Hematopoietic multipotent progenitor cell treated with erythropoietin and hydrocortisone succinate and interleukin-3 and kit ligand, for 17 days (in vitro differentiated cells): ENCODE measurements around the gene SRPX2.

ENCODE experiments used
- DNase-seq: peaks from one replicate; pipeline ENCODE4 v3.0.0-alpha.2; 2015; ENCODE audit warnings: low spot score

Gene SRPX2, protein sequence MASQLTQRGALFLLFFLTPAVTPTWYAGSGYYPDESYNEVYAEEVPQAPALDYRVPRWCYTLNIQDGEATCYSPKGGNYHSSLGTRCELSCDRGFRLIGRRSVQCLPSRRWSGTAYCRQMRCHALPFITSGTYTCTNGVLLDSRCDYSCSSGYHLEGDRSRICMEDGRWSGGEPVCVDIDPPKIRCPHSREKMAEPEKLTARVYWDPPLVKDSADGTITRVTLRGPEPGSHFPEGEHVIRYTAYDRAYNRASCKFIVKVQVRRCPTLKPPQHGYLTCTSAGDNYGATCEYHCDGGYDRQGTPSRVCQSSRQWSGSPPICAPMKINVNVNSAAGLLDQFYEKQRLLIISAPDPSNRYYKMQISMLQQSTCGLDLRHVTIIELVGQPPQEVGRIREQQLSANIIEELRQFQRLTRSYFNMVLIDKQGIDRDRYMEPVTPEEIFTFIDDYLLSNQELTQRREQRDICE

DNA sequence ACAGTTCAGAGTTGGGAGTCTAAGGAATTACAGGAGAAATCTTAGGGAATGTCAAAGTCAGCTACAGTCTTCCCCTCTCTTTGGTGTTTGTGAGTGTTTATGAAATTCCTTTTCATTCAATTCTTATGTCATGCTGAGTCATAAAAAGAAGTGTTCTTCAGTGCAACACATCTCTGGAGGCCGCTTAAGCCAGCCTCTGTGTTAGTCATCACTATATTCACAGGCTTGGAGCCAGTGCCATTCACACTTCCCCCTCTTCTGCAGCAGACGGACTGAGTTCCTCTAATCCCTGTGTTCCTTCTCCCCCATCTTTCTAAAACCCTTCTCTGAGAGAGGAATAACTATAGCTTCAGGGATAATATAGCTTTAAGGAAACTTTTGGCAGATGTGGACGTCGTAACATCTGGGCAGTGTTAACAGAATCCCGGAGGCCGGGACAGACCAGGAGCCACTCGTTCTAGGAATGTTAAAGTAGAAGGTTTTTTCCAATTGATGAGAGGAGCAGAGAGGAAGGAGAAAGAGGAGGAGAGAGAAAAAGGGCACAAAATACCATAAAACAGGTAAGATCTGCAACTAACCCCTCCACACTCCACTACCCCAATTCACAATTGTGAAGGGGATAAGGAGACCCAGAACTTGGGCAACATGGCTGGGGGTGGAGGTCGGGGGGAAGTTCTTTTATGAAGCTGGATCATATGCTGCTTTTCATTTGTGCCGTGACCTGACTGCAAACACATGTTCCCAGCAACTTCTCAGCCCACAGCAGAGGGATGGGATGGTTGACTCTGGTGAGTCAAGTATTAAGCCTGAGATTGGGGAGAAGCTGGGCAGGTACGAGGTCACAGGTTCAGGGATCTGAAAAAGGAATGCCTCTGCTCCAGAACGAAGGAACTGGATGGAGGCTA, at the start of gene SRPX2:
Gene SRPX2, plus strand, starts transcription at position 244 of the 905 bp plus-strand sequence. CDS start 2,124 bp downstream, outside the sequence.
- no peak for DNase-seq

DNA sequence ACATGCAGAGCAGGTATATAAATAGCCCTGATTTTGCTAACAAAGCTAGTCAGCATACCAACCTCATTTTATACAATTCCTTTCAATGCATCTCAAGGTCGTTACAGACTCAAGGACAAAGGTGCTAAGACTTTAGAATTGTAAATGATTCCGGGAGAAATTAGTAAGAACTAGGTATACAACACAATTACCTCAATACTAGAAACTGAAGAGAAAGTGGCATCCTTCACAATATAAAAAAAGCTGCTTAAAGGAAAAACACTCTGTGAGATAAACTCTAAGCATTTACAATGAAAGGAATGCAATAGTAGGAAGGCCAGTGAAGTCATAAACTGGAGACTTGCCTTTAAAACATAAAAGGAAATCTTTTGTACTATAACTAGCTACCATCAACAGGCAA, 47.4 kb upstream of the SRPX2 start:
- DNase-seq, result no peak

DNA sequence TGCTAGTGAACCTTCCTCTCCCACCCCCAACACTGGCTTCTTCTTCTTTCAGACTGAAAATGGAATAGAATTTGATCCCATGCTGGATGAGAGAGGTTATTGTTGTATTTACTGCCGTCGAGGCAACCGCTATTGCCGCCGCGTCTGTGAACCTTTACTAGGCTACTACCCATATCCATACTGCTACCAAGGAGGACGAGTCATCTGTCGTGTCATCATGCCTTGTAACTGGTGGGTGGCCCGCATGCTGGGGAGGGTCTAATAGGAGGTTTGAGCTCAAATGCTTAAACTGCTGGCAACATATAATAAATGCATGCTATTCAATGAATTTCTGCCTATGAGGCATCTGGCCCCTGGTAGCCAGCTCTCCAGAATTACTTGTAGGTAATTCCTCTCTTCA, 44.5 kb upstream of the SRPX2 start:
- no peak for DNase-seq

DNA sequence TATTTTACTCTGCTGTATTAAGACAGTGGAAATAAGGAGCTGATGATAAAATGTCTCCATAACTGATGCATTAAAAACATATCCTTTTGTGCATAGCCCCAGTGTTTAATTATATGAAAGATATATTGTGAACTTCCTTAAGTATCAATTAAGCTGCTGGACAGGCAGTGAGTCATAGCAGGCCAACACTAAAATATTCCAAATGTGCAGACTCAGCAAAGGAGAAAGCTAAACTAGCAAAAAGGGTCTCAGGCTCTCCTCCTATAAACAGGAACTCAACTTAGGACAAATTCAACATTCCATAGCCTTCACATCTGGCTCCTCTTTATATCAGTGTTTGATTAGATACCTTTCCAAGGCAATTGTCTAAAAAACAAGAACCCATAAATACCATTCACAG, 43.7 kb upstream of the SRPX2 start:
- DNase-seq, result no peak

DNA sequence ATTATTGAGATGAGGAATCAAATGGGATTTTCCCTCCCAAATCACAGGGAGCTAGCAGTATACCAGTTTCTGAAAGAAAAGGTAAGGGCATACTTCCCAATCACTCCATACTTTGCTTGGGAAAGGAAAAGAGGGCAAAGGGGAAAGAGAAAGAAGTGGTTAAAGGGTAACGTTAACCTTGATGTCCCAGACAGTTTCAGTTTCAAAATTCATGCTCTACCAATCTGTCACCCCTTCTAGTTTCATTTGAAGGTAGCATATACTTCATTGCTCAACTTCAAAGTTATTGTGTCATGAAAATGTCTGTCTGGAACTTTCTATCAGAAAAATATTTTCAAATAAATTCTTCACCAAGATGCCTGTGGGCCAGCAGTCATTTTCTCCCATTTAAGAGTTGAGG, 43.2 kb upstream of the SRPX2 start:
- no peak for DNase-seq

DNA sequence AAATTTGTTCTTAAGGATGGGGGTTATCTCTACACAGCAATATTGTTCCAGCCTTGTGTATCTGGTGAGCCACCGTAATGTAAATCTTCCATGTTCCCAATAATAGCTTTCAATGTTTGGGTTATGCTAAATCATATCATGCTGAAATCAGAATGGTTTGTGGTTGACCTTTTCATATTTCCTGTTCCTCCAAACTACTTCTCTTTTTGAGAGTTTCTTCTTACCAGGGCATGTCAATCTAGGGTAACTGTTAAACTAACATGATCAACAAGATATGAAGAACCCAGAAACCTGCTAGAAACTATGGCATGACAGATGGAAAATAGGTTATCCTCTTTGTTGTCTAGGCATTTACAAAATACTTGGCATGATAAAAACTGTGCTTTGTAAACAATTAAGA, 37.2 kb upstream of the SRPX2 start:
- DNase-seq, result no peak

DNA sequence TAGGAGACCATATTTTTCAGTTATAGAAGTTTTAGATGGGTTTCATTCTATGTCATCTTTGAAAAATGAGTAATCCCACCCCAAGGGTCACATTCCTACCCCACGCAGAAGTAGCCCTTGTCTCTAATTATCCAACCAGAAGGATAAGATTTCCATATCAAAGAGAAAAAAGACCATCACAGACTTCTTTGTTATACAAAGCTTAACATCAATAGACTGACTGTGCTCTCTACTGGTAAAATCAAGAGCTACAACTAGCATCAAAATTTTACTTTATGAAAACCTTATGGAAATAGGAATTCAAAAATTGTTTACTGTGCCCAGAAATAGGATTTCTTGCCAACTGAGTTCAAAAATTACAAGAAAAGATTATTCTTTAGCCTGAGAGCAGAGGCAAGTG, 34.4 kb upstream of the SRPX2 start:
- no peak for DNase-seq

DNA sequence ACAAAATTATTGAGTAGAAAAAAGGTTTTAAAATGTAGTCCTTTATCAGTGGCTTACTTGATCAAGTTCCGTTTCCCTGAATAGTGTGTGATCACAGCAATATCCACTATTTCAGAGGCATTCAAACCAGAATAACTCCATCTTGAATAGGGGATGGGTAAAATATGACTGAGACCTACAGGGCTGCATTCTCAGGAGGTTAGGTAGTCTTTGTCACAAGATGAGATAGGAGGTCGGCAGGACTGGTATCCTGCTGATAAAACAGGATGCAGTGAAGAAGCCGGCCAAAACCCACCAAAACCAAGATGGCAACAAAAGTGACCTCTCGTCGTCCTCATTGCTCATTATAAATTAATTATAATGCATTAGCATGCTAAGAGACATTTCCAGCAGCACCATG, 32.0 kb upstream of the SRPX2 start:
- DNase-seq, result no peak

DNA sequence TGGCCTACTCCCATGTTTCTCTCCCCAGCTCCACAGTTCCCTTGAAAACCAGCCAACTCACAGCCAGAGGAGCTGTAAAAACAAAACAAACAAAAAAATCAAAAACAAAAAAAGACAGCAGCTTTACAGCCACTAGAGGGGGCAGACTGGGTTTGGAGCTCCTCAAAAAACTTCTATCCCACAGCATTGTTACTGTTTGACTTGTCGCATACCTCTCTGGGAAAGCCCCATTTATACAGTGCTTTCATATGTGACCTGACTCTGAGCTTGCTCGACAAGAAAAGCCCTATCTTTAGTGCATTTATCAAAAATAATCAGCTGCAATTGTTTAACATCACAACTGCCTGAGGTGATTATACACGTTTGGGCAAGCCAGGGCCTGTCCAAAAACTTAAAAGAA, 29.0 kb upstream of the SRPX2 start:
- no peak for DNase-seq

DNA sequence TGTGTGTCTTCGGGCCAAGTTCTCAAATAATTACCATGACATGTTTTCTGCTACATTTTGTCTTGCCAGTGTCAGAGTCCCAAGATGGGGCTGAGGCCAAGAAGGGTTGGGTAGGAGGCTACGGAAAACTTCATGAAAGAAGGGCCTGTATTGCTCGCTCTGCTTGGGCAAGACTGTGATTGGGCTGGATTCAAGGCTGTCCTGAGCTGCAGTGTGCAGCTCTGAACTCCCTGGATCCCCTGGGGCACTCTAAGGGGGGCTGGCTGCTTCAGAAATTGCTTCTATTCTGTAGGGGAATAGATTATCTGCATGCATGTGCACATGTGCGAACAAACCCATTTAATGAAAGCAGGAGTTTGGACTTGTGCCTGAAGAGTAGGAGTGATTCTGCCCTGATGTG, 21.0 kb upstream of the SRPX2 start:
- no peak for DNase-seq

DNA sequence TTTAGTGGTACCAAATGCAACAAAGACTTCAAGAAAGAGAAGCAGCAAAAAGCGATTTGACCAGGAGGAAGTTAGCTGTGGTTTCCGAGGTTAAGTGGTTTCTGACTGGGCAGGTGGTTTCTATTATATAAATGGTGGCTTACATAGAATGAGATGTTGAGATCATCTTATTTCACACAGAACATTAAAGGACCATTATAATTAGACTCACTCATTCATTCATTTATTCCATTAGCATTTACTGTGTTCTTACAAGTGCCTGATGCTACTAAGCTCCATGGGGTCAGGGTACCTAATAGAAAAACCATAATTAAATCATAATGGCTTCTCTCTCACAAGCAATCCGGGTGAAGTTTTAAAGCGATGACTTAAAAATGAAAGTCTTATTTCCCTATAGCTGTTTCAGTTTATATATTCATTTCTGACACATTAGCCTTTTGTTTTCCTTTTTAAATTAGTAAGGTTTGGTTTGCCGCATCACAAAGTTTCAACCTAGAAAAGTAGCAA, 18.0 kb upstream of the SRPX2 start:
- DNase-seq, result no peak

DNA sequence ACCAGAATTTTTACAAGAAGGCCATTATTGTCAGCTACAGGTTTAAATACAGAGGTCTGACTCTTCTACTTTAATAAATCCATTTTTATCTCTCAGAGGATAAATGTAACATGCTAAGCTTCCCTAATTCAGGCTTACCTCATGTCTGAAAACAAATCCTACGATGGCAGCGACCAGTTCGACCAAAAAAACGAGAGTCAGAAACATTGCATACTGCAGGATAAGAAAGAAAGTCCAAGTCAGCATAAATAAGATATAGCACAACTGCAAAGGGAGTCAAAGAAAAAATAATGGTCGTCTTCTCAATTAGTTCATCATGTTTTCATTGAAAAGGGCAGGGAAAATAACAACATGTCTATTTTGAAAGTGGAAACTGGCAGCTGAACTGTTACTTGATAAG, 9.0 kb upstream of the SRPX2 start:
- no peak for DNase-seq

DNA sequence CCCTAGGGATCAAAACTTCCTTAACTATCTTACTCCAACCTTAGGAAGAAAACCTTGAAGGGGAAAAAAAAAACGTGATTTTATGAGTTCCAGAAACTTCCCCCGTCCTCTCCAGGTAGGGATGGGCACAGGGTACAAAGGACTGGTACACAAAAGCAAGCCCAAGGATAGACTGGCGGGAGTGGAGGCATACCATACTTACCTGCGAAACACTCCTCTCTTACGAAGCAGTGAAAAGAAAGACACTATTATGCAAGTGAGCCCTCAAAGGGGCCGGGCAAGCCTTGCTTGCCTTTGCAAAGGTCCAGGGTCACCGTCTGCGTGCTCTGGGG, 8.0 kb upstream of the SRPX2 start:
- no peak for DNase-seq

DNA sequence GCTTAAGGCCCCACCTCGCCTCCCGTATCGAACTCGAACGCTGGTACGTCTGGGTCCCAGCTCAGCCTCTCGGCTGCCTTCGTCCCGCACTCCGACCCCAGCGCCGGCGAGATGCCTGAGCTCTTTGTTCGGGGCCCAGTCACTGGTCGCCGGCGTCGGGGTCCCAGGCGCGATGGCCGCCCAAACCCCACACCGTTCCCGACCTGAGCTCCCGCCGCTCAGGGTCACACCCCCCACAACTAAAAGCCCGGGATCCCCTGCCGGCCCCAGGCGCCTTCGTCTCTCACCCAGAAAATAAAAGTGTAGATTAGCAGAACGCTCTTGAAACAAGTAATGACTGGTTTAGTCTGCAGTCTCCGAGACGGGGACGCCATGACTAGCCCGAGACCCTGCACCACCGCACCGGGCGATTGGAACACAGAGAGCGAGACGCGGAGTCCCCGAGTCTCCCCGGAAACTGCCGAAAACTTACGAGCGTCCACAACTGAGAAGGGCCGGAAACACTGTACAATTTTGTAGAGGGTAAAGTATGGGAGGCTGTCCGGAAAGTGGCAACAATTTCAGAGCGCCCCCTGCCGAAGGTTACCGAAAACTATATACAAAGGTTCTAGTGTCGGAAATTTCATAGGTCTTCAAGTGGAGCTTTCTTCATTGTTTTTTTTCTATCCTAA, 7.5 kb upstream of the SRPX2 start, which contains the start of gene TSPAN6:
Gene TSPAN6, minus strand, starts transcription at position 486 of the 671 bp plus-strand sequence. Its CDS starts 112 bp downstream, at position 374.
- peak; percentile 48 for DNase-seq

DNA sequence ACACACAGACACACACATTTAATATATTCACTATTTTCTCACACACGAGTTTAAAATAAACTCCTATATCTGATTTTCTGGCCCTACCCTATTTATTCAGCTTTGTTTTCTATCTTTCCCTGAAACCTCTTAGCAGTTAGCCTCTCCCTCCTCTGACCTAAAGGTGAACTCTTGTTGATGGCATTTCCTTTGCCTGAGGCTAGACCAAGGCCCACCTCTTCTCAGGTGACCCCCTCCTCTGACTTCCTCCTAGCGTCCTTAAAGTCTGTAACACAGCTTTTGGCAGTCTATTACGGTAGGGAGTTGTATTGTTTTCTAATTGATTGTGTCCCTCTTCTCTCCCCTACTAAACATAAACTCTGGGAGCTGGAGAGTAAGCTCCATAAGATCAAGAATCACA, 1.7 kb upstream of the SRPX2 start:
- no peak for DNase-seq

DNA sequence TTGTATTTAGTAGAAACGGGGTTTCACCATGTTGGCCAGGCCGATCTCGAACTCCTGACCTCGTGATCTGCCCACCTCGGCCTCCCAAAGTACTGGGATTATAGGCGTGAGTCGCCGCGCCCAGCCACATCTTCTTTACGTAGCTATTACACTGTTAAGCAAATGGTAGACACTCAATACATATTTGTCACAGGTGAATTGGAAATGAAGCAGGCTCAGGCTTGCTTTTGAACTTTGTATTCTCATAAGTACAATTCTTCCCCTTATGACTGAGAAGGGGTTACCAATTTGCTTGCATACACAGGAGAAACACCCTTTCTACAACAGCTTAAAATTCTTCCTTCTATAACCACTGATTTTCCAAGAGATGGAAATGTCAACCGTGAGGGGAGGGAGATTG, 787 bp upstream of the SRPX2 start:
- DNase-seq, result no peak

DNA sequence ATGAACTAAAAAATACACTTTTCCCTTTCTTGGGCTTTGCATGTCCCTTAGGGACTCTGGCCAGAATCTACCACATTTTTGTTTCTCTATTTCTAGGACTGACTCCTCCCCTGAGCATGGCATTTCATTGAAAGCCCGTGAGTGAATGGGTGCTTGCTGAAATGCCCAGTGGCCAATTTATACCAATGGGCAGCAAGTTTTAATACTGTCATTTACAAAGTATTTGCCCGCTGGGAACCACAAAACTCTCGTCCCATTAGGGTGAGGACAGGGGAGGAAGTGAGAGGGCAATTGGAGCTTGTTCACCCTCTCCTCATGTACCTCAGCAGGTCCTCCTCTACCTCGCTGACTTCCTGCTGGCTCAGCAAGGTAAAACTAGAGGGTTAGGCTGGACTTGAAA, 1.1 kb downstream of the SRPX2 start:
- no peak for DNase-seq

DNA sequence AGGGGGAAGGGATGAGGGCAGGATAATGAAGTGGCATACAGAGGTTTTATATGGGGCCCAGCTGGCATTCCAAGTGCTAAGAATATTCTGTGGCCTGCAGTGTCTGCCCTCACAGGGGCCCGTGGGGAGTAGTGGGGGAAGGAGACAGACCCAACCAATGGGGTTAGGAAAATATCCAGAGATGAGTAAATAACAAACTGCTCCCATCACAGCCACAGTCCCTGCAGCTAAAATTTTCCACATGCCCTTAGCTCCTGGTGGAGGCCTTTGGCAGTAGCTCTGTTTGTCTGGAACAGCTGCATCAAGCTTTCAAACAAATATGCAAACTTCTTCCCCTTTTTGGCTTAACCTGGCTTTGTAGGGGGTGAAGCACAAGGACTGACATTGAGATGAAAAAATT, 3.1 kb downstream of the SRPX2 start:
- no peak for DNase-seq

DNA sequence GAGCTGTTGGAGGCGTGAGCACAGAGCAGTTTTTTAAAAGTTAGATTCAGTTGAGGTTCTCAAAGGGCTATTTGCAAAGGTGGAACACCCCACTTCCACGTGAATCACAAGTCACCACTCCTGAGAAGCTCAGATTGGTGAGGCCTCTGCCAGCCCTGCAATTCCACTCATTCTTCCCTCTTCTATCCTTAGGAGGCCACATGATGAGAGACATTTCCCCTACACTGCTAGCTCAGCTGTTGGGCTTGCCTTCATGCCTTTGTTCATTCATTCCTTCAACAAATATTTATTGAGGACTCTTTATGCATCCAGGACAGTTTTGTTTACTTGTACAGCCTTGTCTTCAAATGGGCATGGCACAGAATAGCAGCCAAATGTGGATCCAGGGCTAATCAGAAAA, 3.7 kb downstream of the SRPX2 start:
- no peak for DNase-seq

DNA sequence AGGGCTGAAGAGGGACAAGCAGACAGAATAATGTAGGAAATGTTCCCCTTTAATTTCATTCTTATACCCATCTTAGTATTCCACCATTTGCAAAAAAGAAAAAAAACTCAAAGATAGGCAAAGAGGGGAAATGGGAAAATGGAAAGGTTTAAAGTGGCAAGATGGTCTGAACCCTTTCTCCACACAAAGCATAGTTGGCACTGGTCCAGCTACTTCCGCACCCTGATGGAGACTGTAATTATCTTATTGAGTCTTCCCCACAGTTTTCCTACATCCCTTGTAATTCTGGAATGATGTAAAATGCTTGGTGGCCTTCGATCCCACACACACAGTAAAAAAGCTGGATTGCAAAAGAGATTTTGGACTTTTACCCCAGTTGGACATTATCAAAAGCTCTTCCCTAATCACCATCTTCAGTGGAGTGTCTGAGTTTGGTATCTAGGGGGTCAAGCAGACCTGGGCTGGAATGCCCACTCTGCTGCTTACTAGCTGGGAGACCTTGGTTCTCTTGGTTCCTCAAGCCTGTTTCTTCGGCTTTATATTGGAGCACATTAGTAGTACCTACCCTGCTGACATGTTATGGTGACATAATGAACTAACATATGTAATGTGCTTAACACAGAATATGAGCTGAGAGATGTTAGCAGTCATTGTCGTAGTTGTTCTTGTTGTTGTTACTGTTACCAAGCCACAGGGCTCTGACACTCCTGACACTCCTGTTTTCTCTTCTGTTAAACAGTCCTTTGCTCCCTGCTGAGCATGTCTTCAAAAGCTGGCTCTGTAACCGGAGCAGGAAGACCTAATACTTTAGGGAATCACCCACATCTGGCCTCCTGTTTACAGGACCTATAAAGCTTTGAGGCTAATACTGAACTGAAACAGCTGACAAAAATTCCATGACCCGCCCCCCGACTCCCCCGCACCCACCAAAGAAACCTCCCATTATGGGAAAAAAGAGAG, 4.7 kb downstream of the SRPX2 start:
- no peak for DNase-seq
